MM.1S (cell line): ENCODE results near the gene BBX.

ENCODE experiments used
- DNase-seq: peaks from one replicate; pipeline ENCODE4 v3.0.0-alpha.2; 2015
- H2AFZ ChIP-seq: fragments of 300-600 bp; sonication (generic); 2 replicates; pipeline ENCODE4 v1.6.0; 2016; ENCODE audit warnings: antibody characterized with exemption, low read length
- H3F3A ChIP-seq: fragments of 300-600 bp; sonication (generic); 2 replicates; pipeline ENCODE4 v1.6.1; 2016; ENCODE audit warnings: mild to moderate bottlenecking, antibody characterized with exemption, low read length, moderate library complexity, mixed read lengths; ENCODE audit not compliant: insufficient read depth
- H3K27ac ChIP-seq: fragments of 300-600 bp; sonication (generic); 2 replicates; pipeline ENCODE4 v1.5.1; 2016; ENCODE audit warnings: mild to moderate bottlenecking, low read length
- H3K27me3 ChIP-seq: fragments of 300-600 bp; sonication (generic); replicated peaks from 2 replicates; pipeline ENCODE4 v1.6.0; 2016; ENCODE audit warnings: low read length; ENCODE audit not compliant: insufficient read depth
- H3K36me3 ChIP-seq: fragments of 300-600 bp; sonication (generic); replicated peaks from 2 replicates; pipeline ENCODE4 v1.6.1; 2016; ENCODE audit warnings: mild to moderate bottlenecking, low read length, mixed read lengths; ENCODE audit not compliant: insufficient read depth
- H3K4me1 ChIP-seq: fragments of 300-600 bp; sonication (generic); 2 replicates; pipeline ENCODE4 v1.6.1; 2016; ENCODE audit warnings: low read length, mixed read lengths
- H3K4me2 ChIP-seq: fragments of 300-600 bp; sonication (generic); 2 replicates; pipeline ENCODE4 v1.6.0; 2016; ENCODE audit warnings: low read depth, low read length
- H3K4me3 ChIP-seq: fragments of 300-600 bp; sonication (generic); 2 replicates; pipeline ENCODE4 v1.5.1; 2016; ENCODE audit warnings: low read length, mixed read lengths
- H3K79me2 ChIP-seq: fragments of 300-600 bp; sonication (generic); 2 replicates; pipeline ENCODE4 v1.6.1; 2016; ENCODE audit warnings: mixed run types, low read length, mixed read lengths
- H3K9ac ChIP-seq: fragments of 300-600 bp; sonication (generic); 2 replicates; pipeline ENCODE4 v1.6.1; 2016; ENCODE audit warnings: low read length, mixed read lengths
- H3K9me2 ChIP-seq: fragments of 300-600 bp; sonication (generic); replicated peaks from 2 replicates; pipeline ENCODE4 v1.6.1; 2016; ENCODE audit warnings: mild to moderate bottlenecking, low read length, mixed read lengths; ENCODE audit not compliant: insufficient read depth
- H3K9me3 ChIP-seq: fragments of 300-600 bp; sonication (generic); replicated peaks from 2 replicates; pipeline ENCODE4 v1.6.1; 2016; ENCODE audit warnings: mild to moderate bottlenecking, low read length, mixed read lengths; ENCODE audit not compliant: insufficient read depth
- H4K20me1 ChIP-seq: fragments of 300-600 bp; sonication (generic); 2 replicates; pipeline ENCODE4 v1.6.1; 2016; ENCODE audit warnings: mild to moderate bottlenecking, low read length, moderate library complexity, mixed read lengths; ENCODE audit not compliant: insufficient read depth
- CTCF ChIP-seq: fragments of 300-600 bp; sonication (generic); IDR thresholded peaks from 2 replicates; pipeline ENCODE4 v1.5.1; 2016; ENCODE audit warnings: antibody characterized with exemption, low read length, mixed read lengths
- EZH2 ChIP-seq: fragments of 300-600 bp; sonication (generic); optimal IDR thresholded peaks from 2 replicates; pipeline ENCODE3; 2017; ENCODE audit warnings: low read depth, mild to moderate bottlenecking, antibody characterized with exemption, low read length, mixed read lengths
- EZH2phosphoT487 ChIP-seq: fragments of 300-600 bp; sonication (generic); IDR thresholded peaks from 2 replicates; pipeline ENCODE4 v1.6.1; 2018; ENCODE audit warnings: antibody characterized with exemption, low read length

The BBX gene

GRCh38 chr3:107685383-107685782 is 162.6 kb downstream of the BBX start:
- Histone ChIP-seq H3K4me3 (no peak overlapping the region), H4K20me1 (0 out of 2 replicates have a peak, but pooled peaks cover 3% of the 10 kb centered on the region), H2AFZ (no peak overlapping the region), H3K9ac (no peak overlapping the region), H3K4me2 (no peak overlapping the region), H3K36me3 (no peaks in the 10 kb centered on the region), H3K27me3 (no peaks in the 10 kb centered on the region), H3K9me2 (no peaks in the 10 kb centered on the region), H3K27ac (no peak overlapping the region), H3F3A (no peaks in the 10 kb centered on the region), H3K9me3 (no peaks in the 10 kb centered on the region), H3K79me2 (no peaks in the 10 kb centered on the region), H3K4me1 (no peaks in the 10 kb centered on the region)
- no peak for DNase-seq
- TF ChIP-seq EZH2 (no peak), EZH2phosphoT487 (no peak), CTCF (no peak)

- DNase-seq = no peak
- Histone ChIP-seq H2AFZ (no peak overlapping the region), H3K4me3 (no peak overlapping the region), H3K27ac (no peak overlapping the region), H3F3A (no peaks in the 10 kb centered on the region), H3K27me3 (no peaks in the 10 kb centered on the region), H3K36me3 (no peaks in the 10 kb centered on the region), H3K4me2 (no peak overlapping the region), H3K9me3 (no peaks in the 10 kb centered on the region), H3K9ac (no peak overlapping the region), H3K4me1 (no peaks in the 10 kb centered on the region), H3K79me2 (no peaks in the 10 kb centered on the region), H4K20me1 (0 out of 2 replicates have a peak, but pooled peaks cover 3% of the 10 kb centered on the region), H3K9me2 (no peaks in the 10 kb centered on the region)
- TF ChIP-seq EZH2phosphoT487 (no peak), EZH2 (no peak), CTCF (no peak)
These were observed 164.4 kb downstream of the BBX start for GRCh38 chr3:107687056-107687581.

DNA sequence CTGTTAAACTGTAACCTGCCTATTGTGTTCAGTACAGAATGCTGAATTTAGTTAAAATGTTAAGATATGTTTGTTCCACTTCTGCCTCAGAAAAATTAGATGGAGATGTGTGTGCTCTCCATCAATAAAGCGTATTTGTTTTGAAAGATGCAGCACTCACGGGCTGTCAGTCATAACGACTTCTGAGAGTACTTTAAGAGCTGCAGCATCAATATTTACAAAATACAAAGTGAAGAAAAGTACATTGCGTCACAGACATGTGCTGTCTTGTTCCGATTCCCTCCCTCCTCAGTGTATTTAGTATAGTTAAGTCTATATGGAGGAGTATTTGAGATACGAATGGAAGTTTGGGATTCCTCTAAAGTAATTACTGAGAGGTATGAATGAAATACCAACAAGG is 166.6 kb downstream of the BBX start:
- no peaks in the 10 kb centered on the region for H3F3A ChIP-seq
- H3K9me3 ChIP-seq = no peaks in the 10 kb centered on the region
- TF ChIP-seq EZH2phosphoT487 (no peak), CTCF (no peak), EZH2 (no peak)
- no peaks in the 10 kb centered on the region for H3K4me1 ChIP-seq
- DNase-seq = no peak
- no peak overlapping the region for H3K9ac ChIP-seq
- H3K4me3 ChIP-seq = no peak overlapping the region
- H3K27me3 ChIP-seq = no peaks in the 10 kb centered on the region
- H4K20me1 ChIP-seq = 0 out of 2 replicates have a peak, but pooled peaks cover 3% of the 10 kb centered on the region
- no peak overlapping the region for H3K4me2 ChIP-seq
- no peaks in the 10 kb centered on the region for H3K36me3 ChIP-seq
- H2AFZ ChIP-seq = no peak overlapping the region
- H3K9me2 ChIP-seq = no peaks in the 10 kb centered on the region
- no peak overlapping the region for H3K27ac ChIP-seq
- no peaks in the 10 kb centered on the region for H3K79me2 ChIP-seq
